Stomach (tissue), 4 donors: ENCODE data around the gene CLRN2.

Source experiments
- EP300 ChIP-seq: sonication (generic); formaldehyde crosslinking; IDR thresholded peaks from one replicate; pipeline ENCODE4 v1.6.1; 2017; ENCODE audit warnings: antibody characterized with exemption
- POLR2A ChIP-seq, 4 donors: fragments of 450-650 bp; IDR thresholded peaks; one replicate each; pipeline ENCODE4 v1.6.1; 2016; ENCODE audit warnings: antibody characterized with exemption in 4 of 4, control low read depth in 2 of 4, mild to moderate bottlenecking in 1 of 4, moderate library complexity in 1 of 4
- TF ChIP-seq, protein P1 (sequence below), 7 experiments: fragments of 450-650 bp in 4 of 7; fragments of 200-600 bp in 3 of 7; sonication (generic) in 3 of 7; IDR thresholded peaks; one replicate each; pipeline ENCODE4 v1.5.1; 2016 to 2019; ENCODE audit warnings: antibody characterized with exemption in 7 of 7, control low read depth in 2 of 7, mild to moderate bottlenecking in 1 of 7

GRCh38 chr4:17550549-17550948 lies 35.6 kb downstream of the CLRN2 start:
- TF ChIP-seq EP300 (no peak), POLR2A (IDR thresholded peaks at IDR 0.05) (no peak)
- TF ChIP-seq, protein P1, sequence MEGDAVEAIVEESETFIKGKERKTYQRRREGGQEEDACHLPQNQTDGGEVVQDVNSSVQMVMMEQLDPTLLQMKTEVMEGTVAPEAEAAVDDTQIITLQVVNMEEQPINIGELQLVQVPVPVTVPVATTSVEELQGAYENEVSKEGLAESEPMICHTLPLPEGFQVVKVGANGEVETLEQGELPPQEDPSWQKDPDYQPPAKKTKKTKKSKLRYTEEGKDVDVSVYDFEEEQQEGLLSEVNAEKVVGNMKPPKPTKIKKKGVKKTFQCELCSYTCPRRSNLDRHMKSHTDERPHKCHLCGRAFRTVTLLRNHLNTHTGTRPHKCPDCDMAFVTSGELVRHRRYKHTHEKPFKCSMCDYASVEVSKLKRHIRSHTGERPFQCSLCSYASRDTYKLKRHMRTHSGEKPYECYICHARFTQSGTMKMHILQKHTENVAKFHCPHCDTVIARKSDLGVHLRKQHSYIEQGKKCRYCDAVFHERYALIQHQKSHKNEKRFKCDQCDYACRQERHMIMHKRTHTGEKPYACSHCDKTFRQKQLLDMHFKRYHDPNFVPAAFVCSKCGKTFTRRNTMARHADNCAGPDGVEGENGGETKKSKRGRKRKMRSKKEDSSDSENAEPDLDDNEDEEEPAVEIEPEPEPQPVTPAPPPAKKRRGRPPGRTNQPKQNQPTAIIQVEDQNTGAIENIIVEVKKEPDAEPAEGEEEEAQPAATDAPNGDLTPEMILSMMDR (IDR thresholded peaks at IDR 0.05) = no peak
